HG02763 (cell line): ENCODE measurements around the gene NAE1.
"Not testable (repeated sequence)": the region's sequence is repeated elsewhere in the genome, so short reads cannot be mapped to it uniquely, and the experiment has no call there.

ENCODE experiments used
- ATAC-seq: cut with Tn5 transposase; IDR thresholded peaks from one replicate; pipeline ENCODE4 v1.9.1; 2021; ENCODE audit warnings: mild to moderate bottlenecking, moderate library complexity; ENCODE audit not compliant: unreplicated experiment

The NAE1 gene

DNA sequence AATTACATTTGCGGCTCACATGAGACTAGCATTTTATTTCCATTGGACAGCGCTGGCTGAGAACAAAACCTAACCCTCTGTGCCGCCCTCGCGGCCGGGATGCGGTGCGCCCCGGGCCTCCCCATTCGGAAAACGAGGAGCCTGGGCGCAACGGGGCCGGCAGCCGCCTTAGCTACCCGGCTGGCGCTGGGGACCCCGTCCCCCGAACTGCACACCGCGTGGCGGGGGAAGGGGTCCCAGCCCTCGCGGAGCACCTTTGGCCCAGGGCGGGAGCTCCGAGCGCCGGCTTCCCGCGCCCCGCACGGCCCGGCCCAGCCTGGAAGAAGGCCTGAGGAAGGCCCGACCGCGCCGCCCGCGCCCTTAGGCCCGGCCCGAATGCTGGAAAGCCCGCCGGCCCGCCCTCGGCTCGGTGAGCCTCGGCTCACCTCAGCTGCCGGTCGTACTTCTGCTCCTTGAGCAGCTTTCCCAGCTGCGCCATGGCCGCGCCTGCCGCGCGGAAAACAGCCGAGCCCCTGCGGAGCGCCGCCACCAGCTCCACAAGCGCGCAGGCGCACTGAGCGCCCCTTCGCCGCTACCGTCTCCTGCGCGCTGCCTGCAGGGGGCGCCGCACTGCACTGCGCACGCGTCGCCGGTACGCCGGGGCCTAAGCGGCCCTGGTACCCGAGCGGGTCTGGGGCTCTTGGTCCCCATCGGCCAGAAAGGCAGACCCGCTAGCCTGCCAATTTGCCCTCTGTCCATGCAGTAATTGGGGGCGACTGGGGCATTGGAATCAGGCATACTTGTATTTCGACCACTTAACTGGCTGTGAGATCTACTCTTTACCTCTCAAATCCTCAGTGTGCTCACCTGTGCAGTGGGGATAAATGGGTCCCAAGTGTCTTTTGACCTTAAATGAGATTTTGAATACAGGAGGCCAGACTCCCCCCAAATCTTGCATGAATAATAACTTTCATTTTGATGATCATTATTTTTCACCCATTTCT, at the start of gene NAE1:
TSS of gene NAE1 (minus strand) at position 555 of the 983 bp plus-strand sequence. CDS start at position 478, 77 bp downstream.
- peak; percentile 96 for ATAC-seq

DNA sequence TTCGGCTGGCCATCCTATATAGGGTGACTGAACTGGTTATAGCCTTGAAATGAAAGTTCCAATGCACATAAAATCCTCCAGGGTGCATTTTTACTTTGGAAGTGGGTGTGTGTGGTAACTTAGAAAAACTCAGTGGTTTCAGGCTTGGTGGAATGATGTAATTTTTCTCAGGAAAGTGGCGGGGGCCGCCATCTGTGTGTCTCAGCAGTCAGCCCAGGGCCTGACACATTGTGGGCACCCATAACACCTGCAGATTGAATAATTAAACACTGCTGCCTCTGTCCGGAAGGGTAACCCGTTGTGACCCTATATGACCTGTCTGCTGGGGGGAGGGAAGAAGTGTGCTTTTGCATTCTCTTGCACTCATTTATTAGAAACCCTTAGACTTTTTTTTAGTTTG, 47.3 kb upstream of the NAE1 start:
- ATAC-seq = no peak

DNA sequence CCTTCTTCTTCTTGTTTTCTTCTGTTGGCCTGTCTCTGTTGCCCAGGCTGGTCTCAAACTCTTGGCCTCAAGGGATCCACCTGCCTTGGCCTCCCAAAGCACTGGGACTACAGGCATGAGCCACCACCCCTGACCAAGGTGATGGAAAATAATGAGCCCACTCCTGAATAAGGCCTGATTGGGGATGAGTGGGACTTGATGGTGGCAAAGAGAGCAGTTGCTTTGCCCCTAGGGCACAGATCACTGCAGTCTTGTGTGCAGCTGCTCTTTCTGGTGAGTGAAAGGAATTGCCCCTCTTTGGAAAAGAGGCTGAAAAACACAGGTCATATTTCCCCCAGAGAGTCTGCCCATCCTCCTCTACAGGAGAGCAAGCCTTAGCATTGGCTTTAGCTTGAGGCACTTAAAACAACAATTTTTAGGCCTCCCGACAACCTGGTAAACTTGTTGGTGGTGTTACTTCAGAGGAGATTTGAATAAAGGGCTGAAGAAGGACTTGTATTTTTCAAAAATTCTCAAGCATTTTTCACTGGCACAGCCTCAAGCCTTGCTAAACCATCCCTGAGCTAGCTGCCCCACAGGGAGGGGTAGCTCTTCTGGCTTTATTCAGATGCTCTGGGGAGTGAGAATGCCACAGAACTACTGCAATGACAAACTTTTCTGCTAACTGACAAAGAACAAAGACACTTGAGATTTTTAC, 43.5 kb upstream of the NAE1 start:
- ATAC-seq = no peak

DNA sequence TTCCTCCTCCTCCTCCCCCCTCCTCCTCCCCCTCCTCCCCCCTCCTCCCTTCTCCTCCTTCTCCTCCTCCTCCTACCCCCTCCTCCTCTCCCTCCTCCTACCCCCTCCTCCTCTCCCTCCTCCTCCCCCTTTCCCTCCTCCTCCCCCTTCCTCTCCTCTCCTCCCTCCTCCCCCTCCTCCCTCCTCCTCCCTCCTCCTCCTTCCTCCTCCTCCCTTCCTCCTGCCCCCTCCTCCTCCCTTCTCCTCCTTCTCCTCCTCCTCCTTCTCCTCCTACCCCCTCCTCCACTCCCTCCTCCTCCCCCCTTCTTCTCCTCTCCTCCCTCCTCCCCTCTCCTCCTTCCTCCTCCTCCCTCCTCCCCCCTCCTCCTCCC, 42.9 kb upstream of the NAE1 start:
- no peak for ATAC-seq

DNA sequence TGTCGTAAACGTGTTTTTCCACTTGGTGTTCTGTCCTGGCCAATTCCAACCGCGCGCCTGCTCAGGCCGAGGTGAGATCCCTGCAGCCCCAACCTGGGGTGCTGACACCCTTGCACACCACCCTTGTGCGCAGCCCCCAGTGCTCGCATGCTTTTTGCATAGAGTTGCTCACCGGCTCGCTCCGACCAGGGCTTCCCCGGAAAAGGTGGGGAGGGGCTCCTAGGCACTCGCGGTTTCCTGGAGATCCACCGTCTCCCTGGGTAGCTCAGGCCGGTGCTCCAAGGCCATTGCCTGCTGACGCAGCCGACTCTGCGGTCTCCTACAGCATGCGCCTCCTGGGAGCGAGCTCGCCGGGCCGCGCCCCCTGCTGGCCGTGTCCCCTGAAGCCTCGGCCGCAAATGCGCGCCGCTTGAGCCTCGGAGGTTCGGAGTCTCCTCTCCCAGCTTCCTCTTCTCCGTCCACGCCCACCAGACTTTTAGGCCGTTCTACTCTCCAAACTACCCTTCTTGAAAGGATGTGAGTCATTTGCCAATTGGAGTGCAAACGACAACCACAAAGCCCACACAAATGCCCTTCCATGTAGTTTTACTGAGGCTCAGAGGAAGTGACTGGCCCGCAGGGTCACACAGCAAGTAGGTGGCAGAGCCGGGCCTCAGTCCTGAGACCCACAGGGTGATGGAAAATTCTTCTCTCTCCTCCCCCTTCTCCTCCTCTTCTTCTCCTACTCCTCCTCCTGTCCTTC, 42.3 kb upstream of the NAE1 start:
- ATAC-seq = peak; percentile 88

DNA sequence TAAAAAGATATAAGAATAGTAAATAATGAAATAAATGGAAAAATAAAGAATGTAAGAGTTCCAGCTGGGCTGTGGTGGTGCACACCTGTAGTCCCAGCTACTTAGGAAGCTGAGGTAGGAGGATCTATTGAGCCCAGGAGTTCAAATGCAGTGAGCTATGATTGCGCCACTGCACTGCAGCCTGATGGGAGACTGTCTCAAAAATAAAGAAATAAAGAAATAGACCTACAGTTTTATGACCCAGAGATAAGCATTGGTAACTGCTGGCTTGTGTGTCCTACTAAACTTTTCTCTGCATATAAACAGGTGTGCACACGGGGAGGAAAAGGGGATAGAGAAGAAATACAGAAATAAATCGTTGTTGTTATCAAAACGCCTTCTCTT, 41.8 kb upstream of the NAE1 start:
- ATAC-seq = no peak

DNA sequence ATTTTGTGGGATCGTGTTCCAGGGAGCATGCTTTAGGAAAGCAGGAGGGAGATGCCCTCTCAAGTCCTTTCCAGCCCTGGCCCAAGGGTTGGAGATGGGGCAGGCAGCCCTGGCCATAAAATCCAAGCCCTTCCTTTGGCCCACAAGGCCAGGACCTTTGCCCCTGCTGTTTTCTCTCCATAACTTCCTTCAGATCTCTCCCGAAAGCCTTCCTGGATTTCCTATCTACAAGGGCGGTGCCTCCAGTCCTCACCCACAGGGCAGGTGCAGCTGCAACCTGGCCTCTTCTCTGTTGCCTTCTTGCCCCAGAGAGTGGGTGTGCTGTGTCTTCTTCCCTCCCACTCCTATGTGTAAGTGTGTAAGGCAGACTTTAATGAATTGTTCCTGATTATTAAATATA, 41.1 kb upstream of the NAE1 start:
- ATAC-seq = no peak

DNA sequence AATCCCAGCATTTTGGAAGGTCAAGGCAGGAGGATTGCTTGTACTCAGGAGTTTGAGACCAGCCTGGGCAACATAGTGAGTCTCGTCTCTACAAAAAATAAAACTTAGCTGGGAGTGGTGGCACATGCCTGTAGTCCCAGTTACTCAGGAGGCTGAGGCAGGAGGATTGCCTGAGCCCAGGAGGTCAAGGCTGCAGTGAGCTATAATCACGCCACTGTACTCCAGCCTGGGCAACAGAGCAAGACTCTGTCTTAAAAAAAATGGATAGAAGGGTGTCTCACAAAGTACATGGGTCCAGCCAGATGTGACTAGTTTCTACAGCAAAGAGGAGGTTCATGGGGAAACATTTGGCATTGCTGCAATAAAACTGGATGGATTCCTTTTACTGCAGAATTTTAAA, 40.6 kb upstream of the NAE1 start:
- not testable (repeated sequence) for ATAC-seq

DNA sequence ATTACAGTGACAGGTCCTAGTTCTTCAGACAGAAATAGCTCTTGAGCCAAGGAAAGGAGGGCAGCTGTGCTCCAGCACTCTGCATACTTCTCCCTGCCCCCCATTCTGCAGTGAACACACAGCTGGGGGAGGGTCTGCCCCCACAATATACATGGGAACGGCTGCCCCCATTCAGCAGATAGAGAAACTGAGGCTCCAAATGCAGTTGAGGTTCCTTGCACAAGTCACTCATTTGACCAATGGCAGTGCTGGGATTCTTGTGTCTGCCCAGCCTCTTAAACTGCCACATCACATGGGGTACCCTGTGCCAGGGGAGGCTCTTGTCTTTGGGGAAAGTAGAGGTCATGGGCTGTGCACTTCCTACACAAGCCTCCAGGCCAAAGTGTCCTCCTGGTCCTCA, 38.6 kb upstream of the NAE1 start:
- ATAC-seq = no peak

DNA sequence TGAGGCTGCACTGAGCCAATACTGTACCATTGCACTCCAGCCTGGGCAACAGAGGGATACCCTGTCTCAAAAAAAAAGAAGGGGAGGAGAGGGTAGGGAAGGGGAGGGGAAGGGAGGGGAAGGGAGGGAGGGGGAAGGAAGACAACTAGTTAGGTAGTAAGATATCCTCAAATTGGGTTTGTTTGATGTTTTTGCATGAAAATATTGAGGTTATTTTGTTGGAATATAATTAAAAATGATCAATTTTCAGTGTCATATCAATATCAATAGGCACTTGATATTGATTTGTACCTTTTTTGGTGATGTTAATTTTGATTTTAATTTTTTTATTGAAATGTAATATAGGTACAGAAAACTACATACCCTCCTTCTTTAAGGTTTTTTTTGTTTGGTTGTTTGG, 32.9 kb upstream of the NAE1 start:
- ATAC-seq = no peak

DNA sequence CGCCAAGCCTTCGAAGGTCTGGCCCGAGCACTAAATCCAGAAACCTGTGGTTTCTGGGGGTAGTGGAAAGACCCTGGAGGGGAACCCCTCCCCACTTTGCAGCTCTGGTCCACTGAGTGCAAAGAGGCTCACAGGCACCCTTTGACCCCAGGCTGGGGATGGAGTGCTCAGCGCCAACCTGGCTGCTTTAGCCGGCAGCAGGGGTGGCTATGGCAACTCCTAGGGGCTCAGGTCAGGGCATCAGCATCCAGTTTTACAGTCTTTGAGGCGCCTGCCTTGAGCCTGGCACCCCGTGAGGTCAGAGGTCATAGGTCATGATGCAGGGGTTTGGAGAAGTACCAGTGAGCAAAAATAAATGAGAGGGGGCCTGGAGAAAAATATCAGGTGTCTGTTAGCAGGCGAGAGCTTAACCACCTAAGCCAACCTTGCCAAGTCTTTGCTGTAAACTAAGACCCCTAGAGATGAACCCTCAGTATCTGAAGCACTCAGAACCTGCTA, 31.3 kb upstream of the NAE1 start:
- ATAC-seq = no peak

DNA sequence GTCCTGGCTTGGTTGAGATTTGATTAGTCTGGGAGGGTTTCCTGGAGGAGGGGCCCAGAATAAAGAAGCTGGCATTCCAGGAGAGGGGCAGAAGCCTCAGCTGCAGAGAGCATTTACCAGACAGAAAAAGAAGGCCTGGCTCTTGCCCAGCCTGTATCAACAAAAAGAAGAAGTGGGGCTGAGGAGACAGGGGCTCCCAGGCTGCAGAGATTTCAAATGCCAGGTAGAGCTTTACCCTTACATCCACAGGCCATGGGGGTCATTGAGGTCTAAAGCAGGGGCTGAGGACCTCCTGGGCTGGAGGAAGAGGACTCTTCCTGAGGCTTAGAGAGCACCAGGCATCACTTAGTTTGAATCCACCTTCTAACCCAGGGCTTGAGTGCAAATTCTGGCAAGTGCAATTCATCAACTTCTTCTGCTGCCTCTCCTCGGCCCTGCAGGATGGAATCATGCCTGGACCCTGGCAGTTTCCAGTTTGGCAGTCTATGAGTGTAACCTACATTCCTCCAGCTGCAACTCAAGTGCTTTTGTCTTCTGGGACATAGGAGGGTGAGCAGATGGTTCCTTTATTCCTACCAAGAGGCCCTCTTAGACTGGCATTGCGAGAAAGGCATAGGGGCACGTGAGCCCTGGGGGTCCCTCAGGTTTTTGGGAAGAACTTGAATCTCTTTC, 28.8 kb upstream of the NAE1 start:
- ATAC-seq = no peak

DNA sequence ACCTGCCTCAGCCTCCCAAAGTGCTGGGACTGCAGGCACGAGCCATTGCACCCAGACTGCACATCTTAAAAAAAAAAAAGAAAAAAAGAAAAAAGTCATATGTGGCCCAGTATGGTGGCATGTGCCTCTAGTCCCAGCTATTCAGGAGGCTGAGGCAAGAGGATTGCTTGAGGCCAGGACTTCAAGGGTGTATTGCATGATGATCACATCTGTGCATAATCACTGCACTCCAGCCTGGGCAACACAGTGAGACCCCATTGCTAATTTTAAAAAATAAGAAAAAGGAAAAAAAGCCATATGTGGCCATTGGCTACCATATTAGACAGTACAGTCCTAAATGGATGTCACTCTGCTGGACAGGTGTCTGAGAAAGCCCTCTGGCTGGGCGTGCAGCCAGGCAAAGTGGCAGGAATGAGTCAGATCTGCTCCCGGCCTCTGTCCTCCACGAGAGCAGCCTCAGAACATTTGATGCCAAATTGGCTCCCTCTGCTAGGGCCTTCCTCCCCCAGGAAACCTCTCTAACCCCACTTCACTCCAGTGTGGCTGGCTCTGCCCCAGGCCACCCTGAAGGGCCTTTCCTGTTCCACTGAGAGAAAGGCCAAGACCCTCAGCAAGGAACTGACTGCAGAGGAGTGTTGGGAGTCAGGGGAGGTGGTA, 28.1 kb upstream of the NAE1 start:
- no peak for ATAC-seq

DNA sequence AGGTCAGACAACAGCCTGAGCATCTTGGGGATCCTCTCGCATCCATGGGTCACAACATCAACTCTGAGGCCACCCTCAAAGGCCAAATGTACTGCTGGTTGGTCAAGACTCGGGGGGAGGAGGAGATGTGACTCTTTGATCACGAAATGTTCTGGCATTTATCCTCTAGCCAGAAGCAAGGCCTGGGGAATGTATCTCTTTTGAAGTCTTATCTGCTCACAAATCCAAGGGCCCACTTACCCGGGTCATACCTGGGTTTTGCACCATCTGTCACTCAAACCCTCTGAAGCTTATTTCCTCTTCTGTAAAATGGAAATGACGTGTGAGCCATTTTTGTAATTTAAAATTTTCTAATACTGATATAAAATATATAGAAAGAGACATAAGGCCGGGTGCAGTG, 26.7 kb upstream of the NAE1 start:
- no peak for ATAC-seq

DNA sequence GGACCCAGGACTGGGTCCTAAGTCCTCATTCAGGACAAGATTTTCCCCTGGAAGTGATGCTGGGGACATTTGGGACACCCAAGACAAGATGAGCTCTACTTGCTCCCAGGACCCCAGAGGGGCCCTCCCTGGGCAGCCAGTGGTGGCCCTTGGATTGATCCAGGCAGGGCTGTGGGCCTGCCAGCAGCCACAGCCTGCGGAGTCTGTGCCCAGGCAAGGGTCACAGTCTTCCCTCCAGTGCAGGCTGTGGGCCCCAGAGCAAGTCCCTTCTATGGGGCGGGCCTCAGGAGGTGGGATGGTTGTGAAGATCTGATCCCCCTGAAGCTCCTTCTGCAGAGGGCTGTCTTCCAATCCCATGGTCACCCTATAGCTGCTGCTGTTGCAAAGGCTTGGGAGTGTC, 26.0 kb upstream of the NAE1 start:
- no peak for ATAC-seq

DNA sequence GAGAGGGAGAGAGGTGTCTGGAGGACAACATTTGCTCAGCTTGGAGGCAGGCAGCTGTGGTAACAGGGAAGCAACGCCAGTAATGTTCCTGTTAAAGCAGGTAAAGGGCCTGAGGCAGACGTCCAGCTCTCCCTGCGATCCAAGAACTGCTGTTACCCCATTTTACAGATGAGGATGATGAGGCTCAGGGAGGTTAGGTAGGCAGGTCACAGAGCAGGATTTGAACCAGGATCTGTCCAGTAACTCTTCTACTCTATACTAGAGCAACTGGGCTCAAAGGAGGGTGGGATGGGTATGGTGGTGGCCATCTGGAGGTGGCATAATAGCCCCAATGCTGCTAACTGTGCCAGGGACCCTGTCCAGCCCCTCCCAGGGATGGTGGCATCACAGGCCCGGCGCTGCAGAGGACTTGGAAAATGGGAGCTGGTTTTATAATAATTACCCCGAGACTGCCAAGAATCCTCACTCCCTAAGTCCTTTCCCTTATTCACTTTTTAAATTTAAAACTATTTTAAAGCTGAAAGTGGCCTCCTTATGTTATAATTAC, 25.5 kb upstream of the NAE1 start:
- no peak for ATAC-seq

DNA sequence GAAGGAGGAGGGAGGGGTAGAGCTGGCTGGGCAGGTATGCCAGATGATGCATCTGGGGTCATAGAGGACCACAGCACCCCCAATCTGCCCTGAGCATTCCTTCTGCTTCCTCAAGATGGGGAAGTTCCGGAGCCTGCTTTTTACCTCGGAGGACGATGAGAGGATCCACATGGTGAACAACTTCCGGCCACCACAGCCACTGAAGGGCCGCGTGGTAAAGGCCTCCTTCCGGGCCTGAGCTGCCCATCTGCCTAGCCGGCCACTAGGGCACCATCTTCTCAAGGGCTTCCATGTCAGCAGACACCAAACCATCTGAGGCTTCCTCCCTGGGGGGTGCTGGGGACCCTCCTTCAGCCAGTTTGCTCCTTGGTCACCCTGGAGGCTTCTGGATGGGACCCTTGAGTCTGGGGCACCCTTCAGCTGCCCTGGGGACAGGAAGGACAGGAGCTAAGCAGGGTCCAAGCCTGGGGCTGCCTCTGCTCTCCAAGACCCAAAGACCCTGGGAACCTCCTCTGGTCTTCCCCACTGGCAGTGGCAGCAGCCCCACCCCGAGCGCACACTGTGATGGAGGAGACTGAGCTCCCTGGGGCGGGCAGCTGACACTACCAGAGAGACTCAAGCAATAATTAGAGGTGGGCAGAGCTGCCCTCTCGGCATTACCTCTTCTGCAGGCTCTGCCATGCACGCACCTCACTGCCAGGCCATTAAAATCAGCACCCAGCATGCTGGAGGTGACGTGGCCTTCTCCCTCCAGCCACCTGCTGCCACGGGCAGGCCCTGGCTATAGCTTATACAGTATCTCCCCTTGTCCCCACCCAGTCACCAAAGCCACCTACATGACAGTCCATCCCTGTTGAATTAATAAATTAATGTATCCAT, 22.7 kb upstream of the NAE1 start:
- no peak for ATAC-seq

DNA sequence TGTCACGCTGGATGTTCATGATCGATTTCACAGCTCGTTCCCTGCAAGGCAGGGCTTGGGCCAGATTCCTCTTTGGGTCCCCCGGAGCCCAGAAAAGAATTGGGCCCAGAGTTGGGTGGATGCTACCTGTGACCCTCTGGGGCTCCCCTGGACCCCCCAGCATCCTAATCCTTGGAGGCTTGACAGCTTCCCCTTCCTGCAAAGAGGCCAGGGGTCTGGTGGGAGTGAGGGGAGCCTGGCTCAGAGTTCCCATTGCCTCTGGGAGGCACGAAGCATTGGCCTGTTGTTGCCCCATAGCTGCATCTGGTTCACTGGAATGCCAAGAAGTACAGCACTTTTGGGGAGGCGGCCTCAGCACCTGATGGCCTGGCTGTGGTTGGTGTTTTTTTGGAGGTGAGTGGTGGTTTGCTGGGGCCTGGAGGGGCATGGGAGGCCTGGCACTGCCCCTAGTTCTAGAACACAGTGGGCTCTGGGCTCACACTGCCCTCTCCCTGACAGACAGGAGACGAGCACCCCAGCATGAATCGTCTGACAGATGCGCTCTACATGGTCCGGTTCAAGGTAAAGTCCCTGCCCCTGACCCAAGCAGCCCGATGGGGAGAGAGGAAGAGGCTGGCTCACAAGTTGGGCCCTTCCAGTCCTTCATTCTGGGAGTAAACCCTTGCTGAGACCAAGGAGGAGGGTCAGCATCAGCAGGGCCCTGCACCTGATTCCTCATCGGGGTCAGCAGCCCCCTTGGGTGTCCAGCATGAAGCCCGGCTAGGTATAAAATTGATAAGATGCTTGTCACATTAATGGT, 20.6 kb upstream of the NAE1 start:
- ATAC-seq = no peak
